Mucosa of rectum (tissue), 2 donors: ENCODE data around the gene ST7L.

Source experiments
- H3K27ac ChIP-seq, 2 donors: one replicate each; pipeline ENCODE4 v1.7.0; 2013; ENCODE audit warnings: inconsistent platforms in 2 of 2, low read depth in 2 of 2, low read length in 2 of 2
- H3K27me3 ChIP-seq, 2 donors: one replicate each; pipeline ENCODE4 v1.7.0; 2013; ENCODE audit warnings: low read length in 2 of 2; ENCODE audit not compliant: control insufficient read depth in 2 of 2, insufficient read depth in 2 of 2
- H3K36me3 ChIP-seq, 2 donors: one replicate each; pipeline ENCODE4 v1.7.0; 2013; ENCODE audit warnings: low read length in 2 of 2; ENCODE audit not compliant: control insufficient read depth in 2 of 2, insufficient read depth in 2 of 2
- H3K4me1 ChIP-seq, 2 donors: one replicate each; pipeline ENCODE4 v1.7.0; 2013; ENCODE audit warnings: low read length in 2 of 2, mild to moderate bottlenecking in 1 of 2; ENCODE audit not compliant: control insufficient read depth in 2 of 2, insufficient read depth in 2 of 2
- H3K4me3 ChIP-seq, 2 donors: one replicate each; pipeline ENCODE4 v1.7.0; 2013; ENCODE audit warnings: low read length in 2 of 2
- H3K9ac ChIP-seq, 2 donors: one replicate each; pipeline ENCODE4 v1.7.0; 2013; ENCODE audit warnings: low read length in 2 of 2, low read depth in 1 of 2, mild to moderate bottlenecking in 1 of 2
- H3K9me3 ChIP-seq, 2 donors: one replicate each; pipeline ENCODE4 v1.7.0; 2013; ENCODE audit warnings: low read length in 2 of 2; ENCODE audit not compliant: control insufficient read depth in 2 of 2
- donor health status: healthy.
- donor health status: Normal muscosa, but diverticular disease.

ST7L gene

DNA sequence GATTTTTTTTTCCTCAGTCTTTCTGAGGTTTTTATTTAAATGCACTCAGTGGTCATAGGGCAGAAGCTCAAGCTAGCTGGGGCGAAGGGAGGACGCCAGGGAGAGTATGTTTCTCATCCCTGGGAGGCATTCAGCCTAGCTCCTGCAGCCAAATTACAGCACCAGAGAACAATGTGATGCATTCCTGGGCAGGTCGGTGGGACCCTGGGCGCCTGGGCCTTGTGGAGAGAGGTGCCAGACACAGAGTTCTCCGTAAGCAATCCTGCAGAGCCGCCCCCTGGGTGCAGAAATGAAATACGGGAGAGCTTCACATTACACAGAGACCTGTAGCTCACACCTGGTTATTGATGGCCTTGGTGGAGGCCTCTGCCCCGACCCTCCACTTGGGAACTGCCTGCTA lies 94.7 kb downstream of the ST7L start:
- Histone ChIP-seq H3K9ac (no peak overlapping the region), H3K4me1 (no peaks in the 10 kb centered on the region), H3K27ac (no peak overlapping the region), H3K9me3 (no peaks in the 10 kb centered on the region), H3K27me3 (no peaks in the 10 kb centered on the region), H3K4me3 (no peak overlapping the region), H3K36me3 (peaks cover 1 to 21% of the 10 kb centered on the region in 2 donors)

DNA sequence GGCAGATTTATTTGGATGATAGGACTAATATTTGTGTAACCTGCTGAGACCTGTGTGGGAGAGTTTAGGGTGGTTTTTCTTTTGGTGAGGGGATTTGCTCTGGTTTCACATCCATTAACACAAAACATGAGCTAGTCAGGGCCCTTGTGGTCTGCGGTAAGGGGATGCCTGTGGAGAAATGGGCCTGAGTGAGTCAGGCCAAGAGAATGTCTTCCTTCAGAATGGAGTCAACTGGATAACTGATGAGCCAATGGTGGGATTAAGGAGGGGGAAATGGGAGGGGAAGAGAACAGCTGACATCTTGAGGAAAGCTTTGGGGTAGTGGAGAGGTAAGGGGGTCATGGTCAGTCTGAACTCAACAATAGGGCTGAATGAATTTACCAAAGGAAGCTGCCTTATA lies 96.3 kb downstream of the ST7L start:
- Histone ChIP-seq H3K9ac (no peak overlapping the region), H3K27ac (no peak overlapping the region), H3K9me3 (no peaks in the 10 kb centered on the region), H3K27me3 (no peaks in the 10 kb centered on the region), H3K4me3 (no peak overlapping the region), H3K36me3 (peaks cover 1 to 14% of the 10 kb centered on the region in 2 donors), H3K4me1 (no peaks in the 10 kb centered on the region)

DNA sequence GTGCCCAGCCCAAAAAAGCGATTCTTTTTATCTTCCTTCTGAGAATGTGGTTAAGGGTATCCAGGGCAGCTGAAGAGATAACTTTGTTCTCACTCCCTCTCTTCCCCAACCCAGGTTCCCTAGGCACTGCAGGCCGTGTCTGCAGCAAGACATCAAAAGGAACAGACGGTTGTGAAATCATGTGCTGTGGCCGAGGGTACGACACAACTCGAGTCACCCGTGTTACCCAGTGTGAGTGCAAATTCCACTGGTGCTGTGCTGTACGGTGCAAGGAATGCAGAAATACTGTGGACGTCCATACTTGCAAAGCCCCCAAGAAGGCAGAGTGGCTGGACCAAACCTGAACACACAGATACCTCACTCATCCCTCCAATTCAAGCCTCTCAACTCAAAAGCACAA lies 98.8 kb downstream of the ST7L start:
- Histone ChIP-seq H3K36me3 (peaks cover 1 to 6% of the 10 kb centered on the region in 2 donors), H3K4me3 (no peak overlapping the region), H3K9ac (no peak overlapping the region), H3K27ac (no peak overlapping the region), H3K27me3 (no peaks in the 10 kb centered on the region), H3K9me3 (no peaks in the 10 kb centered on the region), H3K4me1 (no peaks in the 10 kb centered on the region)

DNA sequence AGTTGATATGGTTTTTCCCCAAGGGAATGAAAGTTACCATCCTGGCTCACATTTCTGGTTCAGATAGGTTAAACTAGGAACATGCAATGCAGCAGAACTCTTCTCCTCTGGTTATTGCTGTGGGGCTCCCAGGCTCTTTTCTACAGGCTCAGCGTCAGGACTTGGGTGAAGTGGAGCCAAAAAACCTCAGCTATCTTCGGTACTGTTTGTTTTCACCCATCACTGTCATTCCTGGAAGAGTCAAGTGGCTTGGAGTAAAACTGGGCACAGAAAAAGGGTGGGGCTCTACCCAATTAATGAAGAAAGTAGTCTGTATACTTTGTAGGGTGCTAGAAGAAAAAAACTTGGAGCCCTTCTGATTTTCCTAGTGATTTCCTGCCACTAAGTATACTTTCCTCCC lies 100.8 kb downstream of the ST7L start:
- no peaks in the 10 kb centered on the region for H3K27me3 ChIP-seq
- H3K27ac ChIP-seq, result no peak overlapping the region
- peaks cover 0 to 3% of the 10 kb centered on the region in 2 donors for H3K36me3 ChIP-seq
- no peaks in the 10 kb centered on the region for H3K4me1 ChIP-seq
- no peaks in the 10 kb centered on the region for H3K9me3 ChIP-seq
- H3K9ac ChIP-seq, result no peak overlapping the region
- H3K4me3 ChIP-seq, result no peak overlapping the region

DNA sequence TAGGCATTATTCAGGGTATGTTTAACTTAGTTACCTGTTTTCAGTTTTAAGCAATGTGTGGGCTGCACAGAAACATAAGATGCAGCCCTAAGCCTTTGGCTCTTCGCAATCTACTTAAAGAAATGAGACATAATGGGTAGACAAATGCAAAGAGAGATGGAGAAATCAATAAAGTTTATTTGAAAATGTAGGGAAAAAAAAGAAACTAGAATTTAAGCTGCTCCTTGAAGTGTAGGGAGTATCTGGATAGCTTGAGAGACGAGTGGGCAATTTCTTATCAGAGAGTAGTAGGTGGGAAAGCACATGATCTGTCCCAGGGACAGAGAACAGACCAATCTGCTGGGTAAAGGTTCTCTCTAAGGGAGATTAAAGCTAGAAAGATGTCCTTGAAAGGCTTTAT lies 101.3 kb downstream of the ST7L start:
- H3K36me3 ChIP-seq, result peaks cover 0 to 3% of the 10 kb centered on the region in 2 donors
- H3K4me3 ChIP-seq, result no peak overlapping the region
- H3K27me3 ChIP-seq, result no peaks in the 10 kb centered on the region
- H3K27ac ChIP-seq, result no peak overlapping the region
- H3K4me1 ChIP-seq, result no peaks in the 10 kb centered on the region
- no peak overlapping the region for H3K9ac ChIP-seq
- H3K9me3 ChIP-seq, result no peaks in the 10 kb centered on the region

DNA sequence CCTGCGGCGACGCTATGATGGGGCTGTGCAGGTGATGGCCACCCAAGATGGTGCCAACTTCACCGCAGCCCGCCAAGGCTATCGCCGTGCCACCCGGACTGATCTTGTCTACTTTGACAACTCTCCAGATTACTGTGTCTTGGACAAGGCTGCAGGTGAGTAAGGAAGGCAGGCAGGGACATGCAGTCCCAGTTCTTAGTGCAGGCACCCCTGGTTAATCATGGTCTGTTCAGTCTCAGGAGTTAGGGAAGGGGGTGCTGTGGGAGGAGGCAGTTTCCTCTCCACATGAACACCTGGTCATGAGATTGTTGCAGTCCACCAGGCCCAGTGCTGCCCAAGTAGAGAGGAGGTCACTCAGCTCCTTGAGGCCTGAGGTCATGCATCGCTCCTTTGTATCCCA lies 101.7 kb downstream of the ST7L start:
- Histone ChIP-seq H3K4me1 (no peaks in the 10 kb centered on the region), H3K9me3 (no peaks in the 10 kb centered on the region)

DNA sequence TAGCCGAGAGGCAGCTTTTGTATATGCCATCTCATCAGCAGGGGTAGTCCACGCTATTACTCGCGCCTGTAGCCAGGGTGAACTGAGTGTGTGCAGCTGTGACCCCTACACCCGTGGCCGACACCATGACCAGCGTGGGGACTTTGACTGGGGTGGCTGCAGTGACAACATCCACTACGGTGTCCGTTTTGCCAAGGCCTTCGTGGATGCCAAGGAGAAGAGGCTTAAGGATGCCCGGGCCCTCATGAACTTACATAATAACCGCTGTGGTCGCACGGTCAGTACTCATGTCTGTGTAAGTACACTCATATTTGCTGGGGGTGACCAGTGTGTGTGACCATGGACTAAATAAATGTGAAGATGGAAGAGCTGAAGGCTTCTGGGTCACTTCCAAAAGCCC lies 102.8 kb downstream of the ST7L start:
- Histone ChIP-seq H3K4me1 (no peaks in the 10 kb centered on the region), H3K9ac (no peak overlapping the region)

More for the DNA sequence above, 101.7 kb downstream of the ST7L start:
- Histone ChIP-seq H3K27ac (no peak overlapping the region), H3K9ac (no peak overlapping the region), H3K27me3 (no peaks in the 10 kb centered on the region), H3K4me3 (no peak overlapping the region), H3K36me3 (peaks cover 0 to 3% of the 10 kb centered on the region in 2 donors)

DNA sequence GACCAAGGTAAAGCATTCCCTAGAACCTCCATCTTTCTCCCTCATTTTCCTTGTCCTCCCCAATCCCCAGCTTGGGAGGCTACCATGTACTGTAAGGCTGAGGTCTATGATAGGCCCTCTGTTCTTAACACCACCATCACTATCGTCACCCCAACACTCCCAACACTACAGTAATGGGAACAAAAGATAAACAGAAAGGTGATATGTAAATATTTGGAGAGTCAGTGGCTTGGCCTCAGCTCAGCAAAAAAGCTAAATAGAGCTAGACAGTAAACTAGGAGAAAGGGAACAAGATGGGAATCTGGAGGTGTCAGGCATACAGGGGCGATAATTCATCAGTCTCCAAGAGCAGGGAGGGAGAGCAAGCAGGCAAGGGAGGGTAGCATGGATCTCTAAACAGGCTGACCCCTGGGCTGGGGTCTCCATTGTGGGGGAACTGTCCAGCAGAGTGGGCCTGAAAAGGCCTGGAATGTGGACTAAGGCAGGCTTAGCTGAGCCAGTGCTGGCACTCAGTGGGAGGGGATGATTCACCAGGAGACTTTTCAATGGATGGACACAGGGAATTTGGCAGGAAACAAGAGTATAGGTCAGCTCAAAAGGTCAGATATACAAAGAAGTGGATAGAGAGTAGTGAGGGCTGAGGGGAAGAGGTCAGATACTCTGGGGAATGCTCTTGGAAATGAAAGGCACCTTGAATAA lies 103.5 kb downstream of the ST7L start:
- peaks cover 0 to under 1% of the 10 kb centered on the region in 2 donors for H3K36me3 ChIP-seq
- H3K9ac ChIP-seq, result no peak overlapping the region
- H3K4me3 ChIP-seq, result no peak overlapping the region
- no peaks in the 10 kb centered on the region for H3K27me3 ChIP-seq
- no peak overlapping the region for H3K27ac ChIP-seq
- H3K9me3 ChIP-seq, result no peaks in the 10 kb centered on the region
- no peaks in the 10 kb centered on the region for H3K4me1 ChIP-seq

More for the DNA sequence above, 102.8 kb downstream of the ST7L start:
- H3K27ac ChIP-seq, result no peak overlapping the region
- peaks cover 0 to 3% of the 10 kb centered on the region in 2 donors for H3K36me3 ChIP-seq
- H3K4me3 ChIP-seq, result no peak overlapping the region
- H3K9me3 ChIP-seq, result no peaks in the 10 kb centered on the region
- no peaks in the 10 kb centered on the region for H3K27me3 ChIP-seq

DNA sequence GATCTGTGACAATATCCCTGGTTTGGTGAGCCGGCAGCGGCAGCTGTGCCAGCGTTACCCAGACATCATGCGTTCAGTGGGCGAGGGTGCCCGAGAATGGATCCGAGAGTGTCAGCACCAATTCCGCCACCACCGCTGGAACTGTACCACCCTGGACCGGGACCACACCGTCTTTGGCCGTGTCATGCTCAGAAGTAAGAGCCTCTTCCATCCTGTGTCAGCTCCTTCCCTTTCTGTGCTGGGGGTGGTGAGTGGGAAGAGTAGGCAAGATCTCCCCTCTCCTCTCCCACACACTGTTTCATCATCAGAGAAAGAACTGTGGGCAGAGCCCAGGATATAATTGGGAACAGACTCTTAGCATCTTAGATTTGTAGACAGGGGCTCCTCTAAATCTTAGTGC lies 104.0 kb downstream of the ST7L start:
- no peaks in the 10 kb centered on the region for H3K9me3 ChIP-seq
- no peak overlapping the region for H3K9ac ChIP-seq
- no peak overlapping the region for H3K27ac ChIP-seq
- peaks cover 0 to 3% of the 10 kb centered on the region in 2 donors for H3K27me3 ChIP-seq
- H3K36me3 ChIP-seq, result no peaks in the 10 kb centered on the region
- H3K4me3 ChIP-seq, result no peak overlapping the region
- H3K4me1 ChIP-seq, result no peaks in the 10 kb centered on the region

DNA sequence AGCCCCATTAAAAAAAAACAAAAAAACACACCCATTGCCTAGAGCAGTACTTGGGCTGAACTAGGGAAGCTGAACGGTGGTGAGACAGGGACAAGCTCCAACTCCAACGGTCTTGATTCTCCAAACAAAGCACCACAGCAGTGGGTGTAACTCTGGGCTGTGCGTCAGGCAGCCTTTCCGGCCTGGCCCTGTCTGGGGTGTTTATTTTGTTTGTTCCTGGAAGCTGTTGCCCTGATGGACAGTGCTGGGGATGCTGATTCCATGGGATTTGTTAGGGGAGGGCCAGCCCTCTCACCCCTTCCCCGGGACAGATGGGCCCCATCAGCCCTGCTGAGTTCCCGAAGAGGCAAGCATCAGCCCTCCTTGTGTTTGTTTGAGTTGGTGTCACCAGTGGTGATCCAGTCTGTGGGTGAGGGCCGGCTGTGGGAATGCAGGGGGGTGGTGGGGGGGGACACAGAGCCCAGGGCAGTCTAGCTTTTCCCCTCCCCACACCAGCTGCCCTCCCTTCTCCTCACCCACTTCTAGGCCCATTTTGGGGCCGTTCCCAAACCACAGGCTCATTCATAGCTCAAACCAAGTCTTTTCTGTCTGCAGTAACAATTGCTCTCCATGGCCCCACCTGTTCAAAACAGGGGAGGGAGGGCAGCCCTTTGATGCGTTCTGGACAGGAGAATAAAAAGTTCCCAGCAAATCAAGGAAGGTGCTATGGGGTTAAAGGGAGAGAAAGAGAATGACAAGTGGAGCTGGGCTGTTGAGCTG lies 105.7 kb downstream of the ST7L start:
- Histone ChIP-seq H3K9ac (no peak overlapping the region), H3K4me1 (peaks cover 5 to 8% of the 10 kb centered on the region in 2 donors), H3K9me3 (no peaks in the 10 kb centered on the region), H3K27me3 (peaks cover 4 to 10% of the 10 kb centered on the region in 2 donors), H3K4me3 (no peak overlapping the region), H3K36me3 (no peaks in the 10 kb centered on the region), H3K27ac (peak overlapping the region; percentile 9 to 56)
